GM19193 (cell line): ENCODE results near the gene PLIN5.

Experiments
- POLR2A ChIP-seq: IDR thresholded peaks from 4 replicates; pipeline ENCODE4 v1.6.1; 2011; ENCODE audit not compliant: insufficient read depth, insufficient read length; ENCODE audit errors: extremely low read depth

PLIN5 gene

GRCh38 chr19:4482721-4483364, 52.2 kb downstream of the PLIN5 start:
- no peak for TF ChIP-seq POLR2A

DNA sequence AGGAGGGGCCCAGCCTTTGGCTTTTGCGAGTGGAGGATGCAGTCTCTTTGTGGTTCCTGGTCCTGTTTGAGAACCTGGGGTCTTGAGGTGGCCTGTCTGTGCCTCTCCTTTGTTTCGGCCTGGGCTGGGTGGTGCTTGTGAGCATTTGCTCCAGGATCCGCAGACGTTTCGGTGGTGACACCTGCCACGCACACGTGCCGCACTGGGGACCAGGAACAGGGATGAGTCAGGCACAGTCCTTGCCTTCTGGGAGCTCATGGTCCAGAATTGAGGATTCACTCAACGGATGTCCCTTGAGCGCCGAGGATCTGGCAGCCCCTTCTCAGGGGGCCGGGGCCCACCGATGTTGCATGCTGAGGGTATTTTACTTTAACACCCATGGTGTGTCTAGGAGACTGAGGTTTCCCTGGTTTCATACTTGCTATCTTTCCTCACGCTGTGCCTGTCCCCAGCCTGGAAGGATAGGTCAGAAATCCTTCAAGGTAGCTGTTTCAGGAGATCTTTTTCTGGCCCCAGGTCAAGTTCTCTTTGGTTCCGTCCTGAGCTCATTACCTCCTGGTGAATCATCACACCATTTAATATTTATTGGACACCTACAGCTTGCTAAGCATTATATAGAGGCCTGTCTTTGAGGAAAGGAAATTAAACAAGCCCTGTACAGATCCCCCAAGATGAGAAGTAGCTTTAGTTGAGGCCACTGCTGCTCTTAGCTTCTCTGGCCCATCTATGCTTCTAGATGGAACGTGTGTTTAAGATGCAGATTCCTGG, 57.8 kb downstream of the PLIN5 start:
- no peak for TF ChIP-seq POLR2A

DNA sequence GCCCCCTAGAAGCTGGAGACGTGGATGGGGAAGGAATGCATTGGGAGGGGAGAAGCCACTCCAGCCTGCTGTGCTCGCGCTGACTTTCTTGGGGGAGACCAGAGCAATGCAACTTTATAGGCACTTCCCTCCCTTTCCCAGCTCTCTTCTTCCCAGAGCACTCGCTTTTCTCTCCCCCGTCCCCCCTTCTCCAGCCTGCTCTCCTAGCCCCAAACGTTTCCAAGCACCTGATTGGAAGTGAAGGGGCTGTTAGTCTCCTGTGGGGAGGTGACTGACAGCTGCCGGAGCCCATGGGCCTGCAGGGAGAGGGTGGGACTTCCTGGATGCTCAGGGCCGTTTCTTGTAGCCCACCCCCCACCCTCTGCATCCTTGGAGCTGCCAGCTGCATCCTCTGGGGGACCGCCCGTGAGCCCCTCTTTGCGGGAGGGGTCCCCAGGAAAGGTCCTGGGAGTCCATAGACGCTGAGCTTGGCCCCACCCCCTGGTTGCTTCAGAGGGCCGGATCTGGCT, 60.5 kb downstream of the PLIN5 start:
- no peak for TF ChIP-seq POLR2A

DNA sequence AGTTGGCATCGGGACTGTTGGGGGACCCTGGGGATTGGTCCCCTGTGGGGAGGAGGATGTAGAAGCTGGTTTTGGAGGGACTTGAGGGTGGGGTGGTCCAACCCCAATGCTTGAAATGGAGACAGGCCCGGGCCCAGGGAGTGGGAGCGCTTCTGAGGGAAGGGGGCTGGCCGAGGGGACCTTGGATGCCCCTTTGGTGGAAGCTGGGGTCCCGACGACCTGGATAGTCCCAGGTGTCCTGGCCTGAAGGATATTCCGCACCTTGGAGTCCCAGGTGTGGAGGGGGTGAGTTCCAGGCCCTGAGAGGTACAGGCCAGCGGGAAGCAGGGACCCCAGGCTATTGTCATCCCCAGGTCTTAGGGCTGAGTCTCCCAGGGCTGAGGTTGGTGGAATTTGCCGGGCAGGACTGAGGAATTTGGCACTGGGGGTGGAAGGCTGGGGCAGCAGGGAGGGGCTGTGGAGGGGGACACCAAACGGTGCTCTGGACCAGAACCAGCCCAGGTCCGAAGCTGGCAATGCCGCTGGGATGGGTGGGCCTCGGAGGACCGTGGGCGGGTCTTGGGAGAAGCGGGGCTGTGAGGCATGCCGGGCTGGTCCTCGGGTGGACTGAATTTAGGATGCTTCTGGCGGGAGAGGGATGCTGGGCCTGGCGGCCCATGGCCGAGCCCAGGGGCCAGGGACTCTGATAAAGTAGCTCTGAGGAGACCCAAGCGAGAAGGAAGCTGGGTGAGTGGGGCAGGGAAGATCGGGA, 61.1 kb downstream of the PLIN5 start:
- no peak for TF ChIP-seq POLR2A

- TF ChIP-seq POLR2A: no peak
Observed at GRCh38 chr19:4473011-4473762, 61.8 kb downstream of the PLIN5 start.
